Epithelial cell of esophagus (primary cell): ENCODE data around the gene DPM1.

Experiments used
- DNase-seq: peaks from one replicate; pipeline ENCODE4 v3.0.0; 2010; ENCODE audit warnings: low read depth
- H3K4me3 ChIP-seq: 2 replicates; pipeline ENCODE4 v1.5.1; 2011; ENCODE audit warnings: mild to moderate bottlenecking, low read length, control low read depth
- TF ChIP-seq, protein P1 (sequence below): IDR thresholded peaks from 2 replicates; pipeline ENCODE4 v1.5.1; 2011; ENCODE audit warnings: low read depth, mild to moderate bottlenecking, low read length, control low read depth, inconsistent platforms; ENCODE audit not compliant: insufficient read depth; ENCODE audit errors: missing control alignments

Gene DPM1

DNA sequence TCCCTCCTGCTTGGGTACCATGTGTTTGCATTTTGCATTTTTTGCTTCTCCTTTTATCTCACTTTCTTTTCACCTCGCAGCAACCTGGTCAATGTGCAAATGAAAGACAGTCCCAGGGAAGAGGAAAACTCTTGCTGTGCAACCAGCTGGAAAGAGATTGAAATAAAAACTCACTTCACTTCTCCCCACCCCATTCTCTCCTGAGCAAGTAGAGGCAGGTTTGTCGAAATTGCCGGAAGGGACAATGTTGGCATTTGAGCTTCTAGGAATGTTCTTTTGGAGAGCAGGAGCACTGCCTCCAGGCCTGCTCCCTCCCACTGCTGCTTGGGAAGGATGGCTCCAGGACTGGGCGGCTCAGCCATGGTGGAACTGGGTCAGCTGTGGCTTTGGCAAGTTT lies 34.0 kb upstream of the DPM1 start:
- no peak overlapping the region for H3K4me3 ChIP-seq
- peak; percentile 92 for DNase-seq
- TF ChIP-seq, protein P1, sequence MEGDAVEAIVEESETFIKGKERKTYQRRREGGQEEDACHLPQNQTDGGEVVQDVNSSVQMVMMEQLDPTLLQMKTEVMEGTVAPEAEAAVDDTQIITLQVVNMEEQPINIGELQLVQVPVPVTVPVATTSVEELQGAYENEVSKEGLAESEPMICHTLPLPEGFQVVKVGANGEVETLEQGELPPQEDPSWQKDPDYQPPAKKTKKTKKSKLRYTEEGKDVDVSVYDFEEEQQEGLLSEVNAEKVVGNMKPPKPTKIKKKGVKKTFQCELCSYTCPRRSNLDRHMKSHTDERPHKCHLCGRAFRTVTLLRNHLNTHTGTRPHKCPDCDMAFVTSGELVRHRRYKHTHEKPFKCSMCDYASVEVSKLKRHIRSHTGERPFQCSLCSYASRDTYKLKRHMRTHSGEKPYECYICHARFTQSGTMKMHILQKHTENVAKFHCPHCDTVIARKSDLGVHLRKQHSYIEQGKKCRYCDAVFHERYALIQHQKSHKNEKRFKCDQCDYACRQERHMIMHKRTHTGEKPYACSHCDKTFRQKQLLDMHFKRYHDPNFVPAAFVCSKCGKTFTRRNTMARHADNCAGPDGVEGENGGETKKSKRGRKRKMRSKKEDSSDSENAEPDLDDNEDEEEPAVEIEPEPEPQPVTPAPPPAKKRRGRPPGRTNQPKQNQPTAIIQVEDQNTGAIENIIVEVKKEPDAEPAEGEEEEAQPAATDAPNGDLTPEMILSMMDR, result no peak

DNA sequence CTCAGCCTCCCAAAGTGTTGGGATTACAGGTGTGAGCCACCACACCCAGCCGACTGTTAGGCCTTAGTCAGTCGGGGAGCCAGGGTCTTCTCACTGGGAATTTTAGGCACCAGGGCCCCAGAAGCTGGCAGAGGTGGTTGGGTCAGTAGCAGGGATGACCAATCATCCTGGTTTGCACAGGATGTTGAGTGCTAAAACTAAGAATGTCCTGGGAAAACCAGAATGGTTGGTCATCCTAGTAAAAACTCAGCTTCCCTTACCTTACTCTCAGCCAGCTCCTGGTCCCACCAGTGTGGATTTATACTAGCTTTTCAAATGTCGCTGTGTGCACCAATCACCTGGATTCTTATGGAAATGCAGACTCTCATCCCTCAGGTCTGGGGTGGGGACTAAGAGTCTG lies 32.7 kb upstream of the DPM1 start:
- no peak overlapping the region for H3K4me3 ChIP-seq
- TF ChIP-seq, protein P1, result no peak
- peak; percentile 27 for DNase-seq

DNA sequence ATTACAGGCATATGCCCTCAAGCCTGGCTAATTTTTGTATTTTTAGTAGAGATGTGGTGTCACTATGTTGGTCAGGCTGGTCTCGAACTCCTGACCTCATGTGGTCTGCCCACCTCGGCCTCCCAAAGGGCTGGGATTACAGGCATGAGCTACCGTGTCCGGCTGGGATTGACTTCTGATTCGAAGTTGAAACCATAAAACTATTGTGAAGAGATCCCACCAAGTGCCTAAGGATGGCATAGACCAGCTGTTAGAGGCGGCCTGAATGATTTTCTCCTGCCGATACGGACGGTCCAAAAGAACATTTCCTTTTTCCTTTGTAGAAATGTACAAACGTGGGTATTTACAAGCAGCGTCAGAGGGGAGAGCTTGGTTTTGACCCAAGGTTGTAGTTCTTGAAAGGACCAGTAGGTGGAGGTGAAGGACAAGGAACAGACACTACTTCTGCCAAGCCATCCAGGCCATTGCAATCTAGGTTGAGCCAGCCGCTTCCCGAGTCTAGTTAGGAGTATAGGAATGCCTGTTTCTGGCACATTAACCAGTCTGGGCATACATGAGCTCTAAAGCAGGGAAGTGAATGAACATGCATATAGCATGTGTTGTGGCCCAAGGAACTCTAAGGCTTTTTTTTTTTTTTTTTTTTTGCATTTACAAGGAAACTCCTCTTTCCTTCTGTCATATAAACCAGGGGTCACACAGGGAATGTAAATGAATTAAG lies 29.3 kb upstream of the DPM1 start:
- H3K4me3 ChIP-seq, result no peak overlapping the region
- peak; percentile 88 for DNase-seq
- TF ChIP-seq, protein P1, result peak; percentile 95

DNA sequence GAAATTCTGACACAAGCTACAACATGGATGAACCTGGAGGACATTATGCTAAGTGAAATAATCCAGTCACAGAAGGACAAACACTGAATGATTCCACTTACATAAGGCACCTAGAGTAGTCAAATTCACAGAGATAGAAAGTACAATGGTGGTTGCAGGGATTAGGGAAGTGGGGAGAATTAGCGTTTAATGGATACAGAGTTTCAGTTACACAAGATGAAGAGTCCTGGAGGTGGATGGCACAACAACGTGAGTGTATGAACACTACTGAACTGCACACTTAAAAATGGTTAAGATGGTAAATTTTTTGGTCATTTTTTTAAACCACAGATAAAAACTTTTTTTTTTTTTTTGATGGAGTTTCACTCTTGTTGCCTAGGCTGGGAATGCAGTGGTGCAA lies 25.0 kb upstream of the DPM1 start:
- TF ChIP-seq, protein P1, result no peak

DNA sequence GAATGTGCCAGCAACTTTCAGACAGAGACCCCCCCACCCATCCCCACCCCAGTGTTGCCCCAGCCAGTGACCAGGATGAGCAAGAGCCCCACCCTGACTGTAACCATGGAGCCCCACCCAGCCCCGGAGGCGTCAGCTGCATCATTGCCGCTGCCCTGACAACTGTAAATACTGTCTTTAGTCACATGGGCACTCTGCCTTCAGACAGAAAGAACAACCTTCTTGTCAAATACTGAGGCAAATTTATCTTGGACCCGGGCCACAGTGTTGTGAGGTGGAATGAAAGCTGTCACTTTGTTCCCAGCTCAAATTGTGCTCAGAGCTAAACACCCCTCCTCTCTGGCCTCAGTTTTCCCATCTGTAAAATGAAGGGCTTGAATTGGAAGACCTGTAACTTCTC lies 24.0 kb upstream of the DPM1 start:
- TF ChIP-seq, protein P1, result no peak
- peak; percentile 93 for DNase-seq
- H3K4me3 ChIP-seq, result no peak overlapping the region

More for the DNA sequence above, 25.0 kb upstream of the DPM1 start:
- DNase-seq, result no peak
- H3K4me3 ChIP-seq, result no peak overlapping the region

DNA sequence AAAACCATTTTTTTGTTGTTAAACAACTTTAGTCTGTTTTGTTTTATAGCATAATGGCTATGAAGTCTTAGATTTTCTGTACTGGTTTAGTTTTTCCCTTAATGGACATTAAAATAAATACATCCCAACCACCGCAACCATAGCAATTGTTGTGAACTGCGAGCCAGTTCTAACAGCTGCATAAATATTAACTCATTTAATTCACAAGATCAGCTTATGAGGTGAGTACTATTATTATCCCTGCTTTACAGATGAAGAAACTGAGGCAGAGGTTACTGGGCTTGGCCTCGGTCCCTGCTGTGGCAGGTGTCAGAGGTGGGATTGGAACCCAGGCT lies 23.3 kb upstream of the DPM1 start:
- DNase-seq, result no peak
- TF ChIP-seq, protein P1, result no peak
- H3K4me3 ChIP-seq, result no peak overlapping the region
